GM18873 (cell line): Measurements from ENCODE around the gene DENND5B.
A peak's percentile ranks its signal among the peaks of the same experiment; 100 is the strongest.
"Not testable (repeated sequence)": the region's sequence is repeated elsewhere in the genome, so short reads cannot be mapped to it uniquely, and the experiment has no call there.

Experiments
- ATAC-seq: cut with Tn5 transposase; IDR thresholded peaks from one replicate; pipeline ENCODE4 v1.9.1; 2021; ENCODE audit warnings: mild to moderate bottlenecking, moderate library complexity, moderate number of reproducible peaks; ENCODE audit not compliant: unreplicated experiment, low FRiP score

Gene DENND5B

GRCh38 chr12:31560516-31560915, 30.4 kb downstream of the DENND5B start:
- ATAC-seq = no peak

- no peak for ATAC-seq
These were observed 32.4 kb downstream of the DENND5B start for GRCh38 chr12:31558521-31558920.

DNA sequence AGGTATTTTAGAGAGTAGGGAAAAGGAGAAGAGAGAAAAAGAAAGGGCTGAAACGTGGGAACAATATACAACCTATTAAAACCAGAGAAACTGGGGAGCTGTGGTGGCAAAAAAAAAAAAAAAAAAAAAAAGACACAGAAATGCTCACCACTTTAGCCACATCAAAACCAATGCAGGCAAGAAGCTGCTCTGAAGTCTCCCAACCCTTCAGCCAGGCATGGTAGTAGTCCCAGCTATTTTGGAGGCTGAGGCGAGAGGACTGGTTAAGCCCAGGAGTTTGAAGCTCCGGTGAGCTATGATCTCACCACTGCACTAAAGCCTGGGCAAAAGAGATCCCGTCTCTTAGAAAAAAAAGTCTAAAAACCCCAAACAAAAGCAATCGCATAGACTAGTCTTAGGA, 33.2 kb downstream of the DENND5B start:
- no peak for ATAC-seq

DNA sequence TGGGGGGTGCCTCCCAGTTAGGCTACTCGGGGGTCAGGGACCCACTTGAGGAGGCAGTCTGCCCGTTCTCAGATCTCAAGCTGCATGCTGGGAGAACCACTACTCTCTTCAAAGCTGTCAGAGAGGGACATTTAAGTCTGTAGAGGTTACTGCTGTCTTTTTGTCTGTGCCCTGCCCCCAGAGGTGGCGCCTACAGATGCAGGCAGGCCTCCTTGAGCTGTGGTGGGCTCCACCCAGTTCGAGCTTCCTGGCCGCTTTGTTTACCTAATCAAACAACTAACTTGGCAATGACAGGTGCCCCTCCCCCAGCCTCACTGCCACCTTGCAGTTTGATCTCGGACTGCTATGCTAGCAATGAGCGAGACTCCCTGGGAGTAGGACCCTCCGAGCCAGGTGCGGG, 35.5 kb downstream of the DENND5B start:
- ATAC-seq = not testable (repeated sequence)

DNA sequence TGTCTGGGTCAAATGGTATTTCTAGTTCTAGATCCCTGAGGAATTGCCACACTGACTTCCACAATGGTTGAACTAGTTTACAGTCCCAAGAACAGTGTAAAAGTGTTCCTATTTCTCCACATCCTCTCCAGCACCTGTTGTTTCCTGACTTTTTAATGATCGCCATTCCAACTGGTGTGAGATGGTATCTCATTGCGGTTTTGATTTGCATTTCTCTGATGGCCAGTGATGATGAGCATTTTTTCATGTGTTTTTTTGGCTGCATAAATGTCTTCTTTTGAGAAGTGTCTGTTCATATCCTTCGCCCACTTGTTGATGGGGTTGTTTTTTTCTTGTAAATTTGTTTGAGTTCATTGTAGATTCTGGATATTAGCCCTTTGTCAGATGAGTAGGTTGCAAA, 40.3 kb downstream of the DENND5B start:
- ATAC-seq = not testable (repeated sequence)

GRCh38 chr12:31536672-31537071, 54.3 kb downstream of the DENND5B start:
- ATAC-seq = no peak

DNA sequence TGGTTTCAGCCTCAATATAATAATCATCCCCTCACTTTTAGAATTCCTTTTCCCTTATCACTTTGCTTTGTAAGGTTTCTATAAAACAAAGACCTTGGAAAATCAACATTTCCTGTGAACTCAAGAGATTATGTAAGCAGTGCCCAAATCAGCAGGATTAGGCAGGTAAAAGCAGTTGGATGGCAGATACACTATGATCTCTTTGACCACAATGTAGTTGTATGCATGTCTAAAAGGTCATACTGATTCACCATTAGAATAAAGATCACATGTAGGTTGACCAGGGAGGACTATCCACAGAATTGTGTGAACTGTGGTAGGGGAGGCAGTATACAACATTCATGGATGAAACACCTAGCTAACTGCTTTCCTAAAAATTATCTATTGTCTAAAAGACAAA, 57.5 kb downstream of the DENND5B start:
- ATAC-seq = no peak

- ATAC-seq = no peak
These were observed 59.0 kb downstream of the DENND5B start for GRCh38 chr12:31531893-31532292.

DNA sequence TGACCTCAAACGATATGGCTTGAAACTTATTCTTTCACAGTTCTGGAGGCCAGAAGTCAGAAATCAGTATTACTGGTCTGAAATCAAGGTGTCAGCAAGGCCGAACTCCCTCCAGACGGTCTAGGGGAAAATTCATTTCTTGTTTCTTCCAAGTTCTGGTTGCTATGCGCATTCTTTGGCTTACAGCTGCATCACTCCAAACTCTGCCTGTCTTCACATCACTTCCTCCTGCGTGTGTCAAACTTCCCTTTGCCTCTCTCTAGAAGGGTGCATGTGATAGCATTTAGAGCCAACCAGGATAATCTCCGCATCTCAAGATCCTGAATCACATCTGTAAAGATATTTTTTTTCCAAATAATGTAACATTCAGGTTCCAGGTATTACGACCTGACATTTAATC, 62.8 kb downstream of the DENND5B start:
- ATAC-seq = no peak

DNA sequence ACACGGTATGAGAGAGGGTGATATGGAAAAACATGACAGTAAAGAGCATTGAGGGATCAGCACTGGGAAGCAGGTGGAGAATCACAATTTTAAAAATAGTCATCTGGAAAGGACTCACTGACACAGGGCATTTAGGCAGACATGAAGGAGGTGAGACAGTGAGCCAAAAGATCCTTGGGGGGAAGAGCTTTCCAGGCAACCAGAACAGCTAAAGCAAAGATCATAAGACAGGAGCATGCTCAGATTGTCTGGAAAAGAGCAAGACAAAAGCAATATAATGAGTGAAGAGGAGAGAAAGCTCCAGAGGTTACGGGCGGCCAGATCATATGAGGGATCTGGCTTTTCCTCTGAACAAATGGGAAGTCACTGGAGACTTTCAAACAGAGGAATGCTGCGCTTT, 63.9 kb downstream of the DENND5B start:
- ATAC-seq = no peak

GRCh38 chr12:31526158-31526546, 64.8 kb downstream of the DENND5B start:
- no peak for ATAC-seq

DNA sequence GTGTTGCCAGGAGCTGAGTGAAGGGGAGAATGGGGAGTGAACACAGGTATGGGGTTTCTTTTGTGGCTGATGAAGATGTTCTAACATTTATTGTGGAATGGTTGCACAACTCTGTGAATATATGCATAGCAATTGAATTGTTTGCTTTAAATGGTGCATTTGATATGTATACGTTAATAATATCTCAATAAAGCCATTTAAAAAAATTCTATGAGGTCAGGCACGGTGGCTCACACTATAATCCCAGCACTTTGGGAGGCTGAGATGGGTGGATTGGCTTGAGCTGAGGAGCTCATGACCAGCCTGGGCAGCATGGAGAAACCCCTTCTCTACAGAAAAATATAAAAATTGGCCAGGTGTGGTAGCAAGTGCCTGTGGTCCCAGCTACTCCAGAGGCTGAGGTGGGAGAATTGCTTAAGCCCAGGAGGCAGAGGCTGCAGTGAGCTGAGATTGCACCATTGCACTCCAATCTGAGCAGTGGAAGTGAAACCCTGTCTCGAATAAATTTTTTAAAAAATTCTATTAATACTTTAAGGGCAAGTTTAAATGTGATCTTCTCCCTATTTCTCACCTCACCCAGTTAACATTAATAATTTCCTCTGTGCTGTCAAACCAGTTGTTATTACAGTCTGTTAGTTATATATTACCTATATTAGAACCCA, 65.3 kb downstream of the DENND5B start:
- no peak for ATAC-seq

- peak; percentile 86 for ATAC-seq
These were observed 66.0 kb downstream of the DENND5B start for GRCh38 chr12:31524791-31525495.

- no peak for ATAC-seq
These were observed 67.6 kb downstream of the DENND5B start for GRCh38 chr12:31523306-31523705.

DNA sequence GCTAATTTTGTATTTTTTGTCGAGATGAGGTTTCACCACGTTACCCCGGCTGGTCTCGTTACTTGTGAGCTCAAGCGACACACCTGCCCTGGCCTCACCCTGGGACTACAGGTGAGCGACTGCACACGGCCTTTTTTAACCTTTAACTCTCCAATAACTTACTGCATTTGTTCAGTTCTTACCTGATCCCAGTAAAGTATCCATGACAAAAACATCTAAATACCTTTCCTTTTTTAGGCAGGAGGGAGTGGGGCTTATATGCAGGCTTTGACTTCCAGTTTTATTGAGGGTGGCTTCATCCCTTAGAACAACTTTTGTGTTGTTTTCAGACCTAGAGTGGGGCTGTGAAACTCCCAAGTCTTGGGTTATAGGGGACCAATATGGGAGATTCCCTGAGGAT, 68.3 kb downstream of the DENND5B start:
- no peak for ATAC-seq

GRCh38 chr12:31521964-31522363, 69.0 kb downstream of the DENND5B start:
- ATAC-seq = no peak

GRCh38 chr12:31519511-31519910, 71.4 kb downstream of the DENND5B start:
- no peak for ATAC-seq

- no peak for ATAC-seq
These were observed 72.2 kb downstream of the DENND5B start for GRCh38 chr12:31518680-31519227.

DNA sequence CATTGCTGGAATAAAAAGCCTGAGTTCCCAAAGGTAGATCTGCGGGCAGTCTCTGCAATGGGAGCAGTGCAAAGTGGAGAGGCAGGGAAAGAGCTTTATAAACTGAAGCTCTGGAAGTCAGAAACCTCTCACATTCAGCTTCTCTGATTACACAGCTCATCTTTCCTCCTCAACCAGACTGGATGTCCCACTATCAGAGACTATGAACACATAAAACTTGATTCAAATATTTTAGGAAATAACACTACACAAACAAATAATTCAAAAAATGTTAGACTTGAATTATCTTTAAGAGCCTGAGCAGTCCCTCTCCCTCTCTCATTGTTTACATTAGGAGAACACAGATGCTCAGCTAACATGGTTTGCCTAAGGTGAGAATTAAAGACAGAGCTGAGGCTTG, 72.9 kb downstream of the DENND5B start:
- no peak for ATAC-seq

DNA sequence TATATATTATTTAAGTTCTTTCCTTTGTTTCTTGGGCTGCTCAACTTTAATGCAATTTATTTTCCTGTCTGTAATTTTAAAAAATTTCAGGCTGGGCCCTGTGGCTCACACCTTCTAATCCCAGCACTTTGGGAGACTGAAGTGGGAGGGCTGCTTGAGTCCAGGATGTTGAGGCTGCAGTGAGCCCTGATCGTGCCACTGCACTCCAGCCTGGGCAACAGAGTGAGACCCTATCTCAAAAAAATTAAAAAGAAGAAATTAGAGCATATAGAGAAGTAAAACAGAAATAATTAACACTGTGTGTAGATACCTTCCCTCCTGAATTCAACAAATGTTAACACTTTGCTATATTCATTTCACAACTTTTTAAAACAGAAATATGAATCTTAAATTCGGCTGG, 74.2 kb downstream of the DENND5B start:
- ATAC-seq = no peak

- no peak for ATAC-seq
These were observed 76.0 kb downstream of the DENND5B start for GRCh38 chr12:31514912-31515311.

DNA sequence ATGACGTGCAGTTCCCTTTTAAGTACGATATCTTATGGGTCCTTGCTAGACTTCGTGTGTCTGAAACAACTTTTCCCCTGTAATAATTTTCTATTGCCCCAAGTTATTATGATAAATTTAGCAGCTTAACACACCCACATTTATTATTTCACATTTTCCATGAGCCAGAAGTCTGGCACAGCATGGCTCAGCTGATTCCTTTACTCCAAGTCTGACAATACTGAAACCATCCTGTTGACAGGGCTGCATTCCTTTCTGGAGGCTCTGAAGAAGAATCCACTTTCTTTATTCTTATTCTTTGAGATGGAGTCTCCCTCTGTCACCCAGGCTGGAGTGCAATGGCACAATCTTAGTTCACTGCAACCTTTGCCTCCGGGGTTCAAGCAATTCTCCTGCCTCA, 80.9 kb downstream of the DENND5B start:
- no peak for ATAC-seq
